ENCODE measurements around the gene APOE. TPM values are rescaled to one million over a fixed set of nuclear protein-coding genes. Genes with fewer than 3 reads are reported as not detected.
"Not testable (repeated sequence)": the region's sequence is repeated elsewhere in the genome, so short reads cannot be mapped to it uniquely, and the experiment has no call there.

Gene APOE
- total RNA-seq, 1 donor from 2014 or later = 151 TPM

- Mint-ChIP-seq H3K27me3 (ENCODE audit: unreplicated experiment) (no peaks in the 10 kb centered on the region), H3K9me3 (ENCODE audit: unreplicated experiment) (no peaks in the 10 kb centered on the region), H3K36me3 (ENCODE audit: unreplicated experiment) (no peaks in the 10 kb centered on the region), H3K4me1 (ENCODE audit: unreplicated experiment) (peaks cover 33% of the 10 kb centered on the region), H3K4me3 (ENCODE audit: unreplicated experiment) (no peak overlapping the region), H3K27ac (ENCODE audit: unreplicated experiment) (no peak overlapping the region)
- no peak for DNase-seq (ENCODE audit: extremely low spot score, unreplicated experiment)
- TF ChIP-seq CTCF (IDR thresholded peaks at IDR 0.05) = no peak
Measured at GRCh38 chr19:44912854-44913253, 7.3 kb downstream of the APOE start.

- DNase-seq (ENCODE audit: extremely low spot score, unreplicated experiment); H3K27ac Mint-ChIP-seq (ENCODE audit: unreplicated experiment); H3K27me3 Mint-ChIP-seq (ENCODE audit: unreplicated experiment); H3K9me3 Mint-ChIP-seq (ENCODE audit: unreplicated experiment); H3K36me3 Mint-ChIP-seq (ENCODE audit: unreplicated experiment): not testable (repeated sequence)
- peak overlapping the region; percentile 2 for H3K4me3 Mint-ChIP-seq (ENCODE audit: unreplicated experiment)
- peaks cover 33% of the 10 kb centered on the region for H3K4me1 Mint-ChIP-seq (ENCODE audit: unreplicated experiment)
Measured at GRCh38 chr19:44913512-44914432, 8.2 kb downstream of the APOE start.

- H3K36me3 Mint-ChIP-seq (ENCODE audit: unreplicated experiment) = not testable (repeated sequence)
Measured at GRCh38 chr19:44914433-44915206, 9.0 kb downstream of the APOE start, which contains the start of gene APOC1. TSS of gene APOC1 (plus strand) at chr19:44914608. CDS start at chr19:44914892, 284 bp downstream.

GRCh38 chr19:44924243-44924725, 18.7 kb downstream of the APOE start:
- Mint-ChIP-seq H3K27ac (ENCODE audit: unreplicated experiment) (no peak overlapping the region), H3K9me3 (ENCODE audit: unreplicated experiment) (no peaks in the 10 kb centered on the region), H3K4me1 (ENCODE audit: unreplicated experiment) (peaks cover 26% of the 10 kb centered on the region), H3K4me3 (ENCODE audit: unreplicated experiment) (no peak overlapping the region), H3K27me3 (ENCODE audit: unreplicated experiment) (peaks cover 5% of the 10 kb centered on the region), H3K36me3 (ENCODE audit: unreplicated experiment) (no peaks in the 10 kb centered on the region)
- TF ChIP-seq CTCF (IDR thresholded peaks at IDR 0.05) = no peak
- DNase-seq (ENCODE audit: extremely low spot score, unreplicated experiment) = no peak

More at GRCh38 chr19:44914433-44915206, 9.0 kb downstream of the APOE start, which contains the start of gene APOC1:
- H3K4me3 Mint-ChIP-seq (ENCODE audit: unreplicated experiment) = peak within 1 kb of the TSS; percentile 84
- DNase-seq (ENCODE audit: extremely low spot score, unreplicated experiment) = peak; percentile 92
- H3K4me1 Mint-ChIP-seq (ENCODE audit: unreplicated experiment) = peaks cover 31% of the 10 kb centered on the region
- H3K27me3 Mint-ChIP-seq (ENCODE audit: unreplicated experiment); H3K9me3 Mint-ChIP-seq (ENCODE audit: unreplicated experiment): not testable (repeated sequence)
- H3K27ac Mint-ChIP-seq (ENCODE audit: unreplicated experiment) = peak within 1 kb of the TSS; percentile 87

GRCh38 chr19:44925114-44925891, 19.7 kb downstream of the APOE start:
- TF ChIP-seq CTCF (IDR thresholded peaks at IDR 0.05) = no peak
- Mint-ChIP-seq H3K27ac (ENCODE audit: unreplicated experiment) (peak overlapping the region; percentile 48), H3K4me3 (ENCODE audit: unreplicated experiment) (peak overlapping the region; percentile 26), H3K27me3 (ENCODE audit: unreplicated experiment) (peaks cover 8% of the 10 kb centered on the region), H3K4me1 (ENCODE audit: unreplicated experiment) (peaks cover 26% of the 10 kb centered on the region), H3K9me3 (ENCODE audit: unreplicated experiment) (no peaks in the 10 kb centered on the region), H3K36me3 (ENCODE audit: unreplicated experiment) (no peaks in the 10 kb centered on the region)
- no peak for DNase-seq (ENCODE audit: extremely low spot score, unreplicated experiment)

GRCh38 chr19:44926245-44927077, 20.9 kb downstream of the APOE start:
- not testable (repeated sequence) for H3K36me3 Mint-ChIP-seq (ENCODE audit: unreplicated experiment); H3K9me3 Mint-ChIP-seq (ENCODE audit: unreplicated experiment); H3K27me3 Mint-ChIP-seq (ENCODE audit: unreplicated experiment); DNase-seq (ENCODE audit: extremely low spot score, unreplicated experiment); H3K27ac Mint-ChIP-seq (ENCODE audit: unreplicated experiment); H3K4me3 Mint-ChIP-seq (ENCODE audit: unreplicated experiment)
- H3K4me1 Mint-ChIP-seq (ENCODE audit: unreplicated experiment) = peaks cover 26% of the 10 kb centered on the region
